HCT116 (cell line): ENCODE results near the gene CLIP4. TPM values are rescaled to one million over a fixed set of nuclear protein-coding genes. Genes with fewer than 3 reads are reported as not detected.

Experiments used
- ATAC-seq: fragments of 200-7000 bp; cut with Tn5 transposase; 2 replicates; pipeline ENCODE4 v1.9.1; 2020; ENCODE audit warnings: mild to moderate bottlenecking, moderate library complexity
- BruUV-seq: library from RNA; stranded (reverse); fragments of 400-500 nt; replicated peaks from 2 replicates; lab custom pipeline; 2021; lab: Mats Ljungman, UMichigan
- CTCF ChIA-PET: fragments of 300-600 bp; sonication (Branson Sonifier 250); formaldehyde crosslinking; loops from one replicate; lab custom pipeline; 2021; ENCODE audit warnings: antibody characterized with exemption; lab: Charles Lee
- POLR2A ChIA-PET: fragments of 300-600, 350-600 bp; sonication (Branson Sonifier 250); formaldehyde crosslinking; loops from one replicate; lab custom pipeline; 2021; ENCODE audit warnings: antibody characterized with exemption; lab: Charles Lee
- RAD21 ChIA-PET, 2 experiments: fragments of 300-600 bp; sonication (Branson Sonifier 250); formaldehyde crosslinking; loops; one replicate each; lab custom pipeline; 2023; ENCODE audit warnings: low total read pairs in 2 of 2; ENCODE audit not compliant: uncharacterized antibody in 2 of 2, unreplicated experiment in 2 of 2, low non-redundant PET in 1 of 2; lab: Charles Lee
- DNase-seq: peaks from one replicate; pipeline ENCODE4 v3.0.0-alpha.2; 2010; ENCODE audit warnings: low read depth, low spot score
- H2AFZ ChIP-seq: fragments of 200-600 bp; shearing (Covaris generic), sonication (generic); 2 replicates; pipeline ENCODE4 v1.6.1; 2017; ENCODE audit warnings: low read depth, mixed run types, mixed read lengths, antibody characterized with exemption, low read length; ENCODE audit not compliant: poor library complexity, severe bottlenecking
- H3K27ac ChIP-seq: 2 replicates; pipeline ENCODE4 v1.5.1; 2012; ENCODE audit warnings: low read depth, low read length
- H3K27me3 ChIP-seq: fragments of 200-600 bp; sonication (generic); 2 replicates; pipeline ENCODE4 v1.6.1; 2016; ENCODE audit warnings: mixed run types, low read length, mixed read lengths; ENCODE audit not compliant: insufficient read depth
- H3K36me3 ChIP-seq, 2 experiments: fragments of 200-500 bp in 1 of 2; fragments of 200-600 bp in 1 of 2; sonication (Bioruptor generic) in 1 of 2; sonication (generic) in 1 of 2; 2 replicates each; pipeline versions ENCODE4 v1.5.1 to v1.6.1; 2014 to 2016; ENCODE audit warnings: low read length in 2 of 2, inconsistent platforms in 1 of 2, mixed read lengths in 1 of 2, mixed run types in 1 of 2; ENCODE audit not compliant: insufficient read depth in 2 of 2, control insufficient read depth in 1 of 2
- H3K4me1 ChIP-seq, 2 experiments: fragments of 200-600 bp in 1 of 2; sonication (generic) in 1 of 2; 2 replicates each; pipeline versions ENCODE4 v1.5.1 to v1.6.1; 2012 to 2017; ENCODE audit warnings: low read length in 2 of 2, inconsistent platforms in 1 of 2, mild to moderate bottlenecking in 1 of 2, mixed read lengths in 1 of 2, mixed run types in 1 of 2, moderate library complexity in 1 of 2; ENCODE audit not compliant: insufficient read depth in 2 of 2, control insufficient read depth in 1 of 2
- H3K4me2 ChIP-seq: fragments of 200-600 bp; sonication (generic); 2 replicates; pipeline ENCODE4 v1.6.1; 2017; ENCODE audit warnings: mixed run types, low read length, mixed read lengths
- H3K4me3 ChIP-seq, 2 experiments: fragments of 200-600 bp in 1 of 2; sonication (generic) in 1 of 2; replicated peaks in 1 of 2; 2 replicates each; pipeline ENCODE4 v1.5.1; 2011 to 2016; ENCODE audit warnings: low read length in 2 of 2, control low read depth in 1 of 2, low read depth in 1 of 2, mild to moderate bottlenecking in 1 of 2, mixed read lengths in 1 of 2, mixed run types in 1 of 2
- H3K79me2 ChIP-seq: fragments of 200-600 bp; sonication (generic); 2 replicates; pipeline ENCODE4 v1.6.1; 2017; ENCODE audit warnings: mild to moderate bottlenecking, mixed run types, low read length, moderate library complexity, mixed read lengths; ENCODE audit not compliant: insufficient read depth
- H3K9ac ChIP-seq: fragments of 200-600 bp; sonication (generic); 2 replicates; pipeline ENCODE4 v1.6.1; 2016; ENCODE audit warnings: low read length, mixed read lengths
- H3K9me2 ChIP-seq: fragments of 200-600 bp; sonication (generic), shearing (Covaris generic); 2 replicates; pipeline ENCODE4 v1.6.1; 2017; ENCODE audit warnings: mixed run types, mild to moderate bottlenecking, moderate library complexity; ENCODE audit not compliant: insufficient read depth
- H3K9me3 ChIP-seq, 2 experiments: fragments of 200-500 bp in 1 of 2; fragments of 200-600 bp in 1 of 2; sonication (Bioruptor generic) in 1 of 2; sonication (generic) in 1 of 2; 2 replicates each; pipeline ENCODE4 v1.6.1; 2014 to 2017; ENCODE audit warnings: low read length in 2 of 2, mixed read lengths in 2 of 2, inconsistent platforms in 1 of 2, low read depth in 1 of 2, mild to moderate bottlenecking in 1 of 2, mixed run types in 1 of 2, moderate library complexity in 1 of 2; ENCODE audit not compliant: control insufficient read depth in 1 of 2, insufficient read depth in 1 of 2
- H4K20me1 ChIP-seq: fragments of 200-600 bp; sonication (generic), shearing (Covaris generic); 2 replicates; pipeline ENCODE4 v1.6.1; 2017; ENCODE audit warnings: mixed run types, mild to moderate bottlenecking, moderate library complexity; ENCODE audit not compliant: insufficient read depth
- CBX3 ChIP-seq: IDR thresholded peaks from 2 replicates; pipeline ENCODE4 v1.6.1; 2012; ENCODE audit warnings: low read depth
- CEBPB ChIP-seq: IDR thresholded peaks from 2 replicates; pipeline ENCODE4 v1.6.1; 2012; ENCODE audit warnings: low read depth
- EGR1 ChIP-seq: IDR thresholded peaks from 2 replicates; pipeline ENCODE4 v1.6.1; 2012; ENCODE audit warnings: low read depth
- ELF1 ChIP-seq: IDR thresholded peaks from 2 replicates; pipeline ENCODE4 v1.6.1; 2012; ENCODE audit warnings: low read depth, borderline replicate concordance
- EZH2 ChIP-seq: fragments of 200-600 bp; sonication (generic); IDR thresholded peaks from 2 replicates; pipeline ENCODE4 v1.6.1; 2017; ENCODE audit warnings: antibody characterized with exemption, mixed run types
- EZH2phosphoT487 ChIP-seq: fragments of 200-600 bp; IDR thresholded peaks from 2 replicates; pipeline ENCODE4 v1.6.1; 2018; ENCODE audit warnings: antibody characterized with exemption, borderline replicate concordance
- JUND ChIP-seq: IDR thresholded peaks from 2 replicates; pipeline ENCODE4 v1.6.1; 2012
- POLR2A ChIP-seq: IDR thresholded peaks from 2 replicates; pipeline ENCODE4 v1.7.0; 2011; ENCODE audit warnings: borderline replicate concordance; ENCODE audit not compliant: insufficient read depth, insufficient read length; ENCODE audit errors: extremely low read depth
- POLR2AphosphoS5 ChIP-seq: IDR thresholded peaks from 2 replicates; pipeline ENCODE4 v1.6.1; 2011; ENCODE audit warnings: mild to moderate bottlenecking, low read depth, low read length, moderate library complexity
- RAD21 ChIP-seq: IDR thresholded peaks from 2 replicates; pipeline ENCODE4 v1.6.1; 2012; ENCODE audit warnings: low read depth, mild to moderate bottlenecking
- SIN3A ChIP-seq: IDR thresholded peaks from 2 replicates; pipeline ENCODE4 v1.6.1; 2012; ENCODE audit warnings: low read depth
- SP1 ChIP-seq: IDR thresholded peaks from 2 replicates; pipeline ENCODE4 v1.6.1; 2012; ENCODE audit warnings: low read depth
- SRF ChIP-seq: IDR thresholded peaks from 2 replicates; pipeline ENCODE4 v1.6.1; 2012; ENCODE audit warnings: low read depth
- YY1 ChIP-seq: IDR thresholded peaks from 2 replicates; pipeline ENCODE4 v1.6.1; 2011; ENCODE audit warnings: low read length, low read depth, moderate library complexity, mild to moderate bottlenecking; ENCODE audit not compliant: insufficient replicate concordance; ENCODE audit errors: extremely low read depth
- ZFX ChIP-seq: fragments of 450-650 bp; IDR thresholded peaks from 2 replicates; pipeline ENCODE4 v1.6.1; 2017
- ZNF274 ChIP-seq: fragments of 200-500 bp; sonication (Bioruptor generic); IDR thresholded peaks from 2 replicates; pipeline ENCODE4 v1.6.1; 2014; ENCODE audit warnings: mild to moderate bottlenecking, low read depth, low read length, inconsistent platforms
- intact Hi-C: fragments of 100-400 bp; cut with micrococcal nuclease; formaldehyde crosslinking; loops from 2 replicates; pipeline ENCODE4 v1.10.0; 2022
- total RNA-seq: library from RNA; stranded (reverse); gene quantifications from one replicate; pipeline ENCODE4 v1.2.1, GENCODE V29; 2021; ENCODE audit not compliant: unreplicated experiment
- TF ChIP-seq, protein P1 (sequence below): IDR thresholded peaks from 2 replicates; pipeline ENCODE4 v1.6.1; 2012
- TF ChIP-seq, protein P2 (sequence below), 3 experiments: fragments of 200-600 bp in 1 of 3; sonication (generic) in 1 of 3; IDR thresholded peaks in 2 of 3; conservative IDR thresholded peaks in 1 of 3; 2 replicates each; pipeline ENCODE4 v1.5.1; 2012 to 2017; ENCODE audit warnings: low read depth in 2 of 3, low read length in 2 of 3, antibody characterized with exemption in 1 of 3, borderline replicate concordance in 1 of 3, control low read depth in 1 of 3, mild to moderate bottlenecking in 1 of 3, mixed read lengths in 1 of 3, mixed run types in 1 of 3, moderate library complexity in 1 of 3; ENCODE audit not compliant: insufficient read depth in 1 of 3
- TF ChIP-seq, protein P3 (sequence below): IDR thresholded peaks from 2 replicates; pipeline ENCODE4 v1.6.1; 2011; ENCODE audit warnings: mild to moderate bottlenecking, low read length, moderate library complexity; ENCODE audit not compliant: insufficient replicate concordance; ENCODE audit errors: extremely low read depth
- TF ChIP-seq, protein P4 (sequence below): IDR thresholded peaks from 2 replicates; pipeline ENCODE4 v1.6.1; 2012; ENCODE audit warnings: low read depth
- TF ChIP-seq, protein P5 (sequence below): IDR thresholded peaks from 2 replicates; pipeline ENCODE4 v1.6.1; 2012

Gene CLIP4
- total RNA-seq, 1 experiment from 2014 or later = 27.8 TPM

DNA sequence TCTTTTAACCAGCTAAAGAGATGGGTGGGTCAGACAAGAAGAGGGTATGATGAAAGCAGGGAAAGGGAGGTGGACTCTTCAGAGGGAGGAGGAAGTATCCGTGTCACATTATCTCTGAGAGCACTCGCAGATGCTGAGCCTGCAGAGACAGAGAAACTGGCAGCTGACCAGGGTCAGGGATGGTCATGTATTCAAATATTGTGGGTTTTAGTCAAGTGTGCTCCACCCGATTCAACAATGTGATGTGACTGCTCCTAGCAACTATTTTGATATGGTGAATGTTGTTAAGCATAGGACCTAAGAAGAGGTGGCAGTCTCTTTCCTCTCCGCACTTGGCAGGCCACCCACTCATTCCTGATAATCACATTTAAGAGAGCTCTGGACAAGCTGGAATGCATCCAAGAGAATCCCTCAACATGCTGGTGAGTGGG is 1.3 kb upstream of the CLIP4 start:
- BruUV-seq = no TSS peak
- peak overlapping the region; percentile 69 for H3K9ac ChIP-seq
- DNase-seq = peak; percentile 53
- no peaks in the 10 kb centered on the region for H3K9me3 ChIP-seq
- no peaks in the 10 kb centered on the region for H3K36me3 ChIP-seq
- ATAC-seq = peak; percentile 16; the same call in 1 of the 2 replicates
- H3K4me3 ChIP-seq = peak overlapping the region; percentile 41 to 55; a peak in 3 of 4 replicates
- POLR2A ChIA-PET = interaction anchor here (1.0 to 2.5 kb wide), 4 partner anchors 9 to 21 kb away, joined by 3 to 14 read pairs (median 4); no protein-coding TSS in a partner anchor
- peaks cover 24% of the 10 kb centered on the region for H3K79me2 ChIP-seq
- no peaks in the 10 kb centered on the region for H4K20me1 ChIP-seq
- CTCF ChIA-PET = no interaction called here
- H3K27ac ChIP-seq = peak overlapping the region; percentile 81
- H2AFZ ChIP-seq = peak overlapping the region; percentile 27
- H3K4me1 ChIP-seq = peaks cover 32 to 70% of the 10 kb centered on the region in 2 experiments
- H3K27me3 ChIP-seq = no peaks in the 10 kb centered on the region
- RAD21 ChIA-PET = no interaction called here
- intact Hi-C loops = no loop called here
- H3K4me2 ChIP-seq = peak overlapping the region; percentile 77
- H3K9me2 ChIP-seq = no peaks in the 10 kb centered on the region
- TF ChIP-seq, protein P1, sequence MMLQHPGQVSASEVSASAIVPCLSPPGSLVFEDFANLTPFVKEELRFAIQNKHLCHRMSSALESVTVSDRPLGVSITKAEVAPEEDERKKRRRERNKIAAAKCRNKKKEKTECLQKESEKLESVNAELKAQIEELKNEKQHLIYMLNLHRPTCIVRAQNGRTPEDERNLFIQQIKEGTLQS = no peak
- peak; percentile 65; the same call in 1 of the 2 replicates for TF ChIP-seq EGR1
- no peak for TF ChIP-seq SIN3A
- TF ChIP-seq, protein P2, sequence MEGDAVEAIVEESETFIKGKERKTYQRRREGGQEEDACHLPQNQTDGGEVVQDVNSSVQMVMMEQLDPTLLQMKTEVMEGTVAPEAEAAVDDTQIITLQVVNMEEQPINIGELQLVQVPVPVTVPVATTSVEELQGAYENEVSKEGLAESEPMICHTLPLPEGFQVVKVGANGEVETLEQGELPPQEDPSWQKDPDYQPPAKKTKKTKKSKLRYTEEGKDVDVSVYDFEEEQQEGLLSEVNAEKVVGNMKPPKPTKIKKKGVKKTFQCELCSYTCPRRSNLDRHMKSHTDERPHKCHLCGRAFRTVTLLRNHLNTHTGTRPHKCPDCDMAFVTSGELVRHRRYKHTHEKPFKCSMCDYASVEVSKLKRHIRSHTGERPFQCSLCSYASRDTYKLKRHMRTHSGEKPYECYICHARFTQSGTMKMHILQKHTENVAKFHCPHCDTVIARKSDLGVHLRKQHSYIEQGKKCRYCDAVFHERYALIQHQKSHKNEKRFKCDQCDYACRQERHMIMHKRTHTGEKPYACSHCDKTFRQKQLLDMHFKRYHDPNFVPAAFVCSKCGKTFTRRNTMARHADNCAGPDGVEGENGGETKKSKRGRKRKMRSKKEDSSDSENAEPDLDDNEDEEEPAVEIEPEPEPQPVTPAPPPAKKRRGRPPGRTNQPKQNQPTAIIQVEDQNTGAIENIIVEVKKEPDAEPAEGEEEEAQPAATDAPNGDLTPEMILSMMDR (IDR thresholded peaks at IDR 0.05 in 2 of 3, conservative IDR thresholded peaks at IDR 0.05 in 1 of 3; ENCODE audit: borderline replicate concordance in 1 of 3, insufficient read depth in 1 of 3, low read depth in 2 of 3, low read length in 2 of 3) = no peak
- TF ChIP-seq, protein P3, sequence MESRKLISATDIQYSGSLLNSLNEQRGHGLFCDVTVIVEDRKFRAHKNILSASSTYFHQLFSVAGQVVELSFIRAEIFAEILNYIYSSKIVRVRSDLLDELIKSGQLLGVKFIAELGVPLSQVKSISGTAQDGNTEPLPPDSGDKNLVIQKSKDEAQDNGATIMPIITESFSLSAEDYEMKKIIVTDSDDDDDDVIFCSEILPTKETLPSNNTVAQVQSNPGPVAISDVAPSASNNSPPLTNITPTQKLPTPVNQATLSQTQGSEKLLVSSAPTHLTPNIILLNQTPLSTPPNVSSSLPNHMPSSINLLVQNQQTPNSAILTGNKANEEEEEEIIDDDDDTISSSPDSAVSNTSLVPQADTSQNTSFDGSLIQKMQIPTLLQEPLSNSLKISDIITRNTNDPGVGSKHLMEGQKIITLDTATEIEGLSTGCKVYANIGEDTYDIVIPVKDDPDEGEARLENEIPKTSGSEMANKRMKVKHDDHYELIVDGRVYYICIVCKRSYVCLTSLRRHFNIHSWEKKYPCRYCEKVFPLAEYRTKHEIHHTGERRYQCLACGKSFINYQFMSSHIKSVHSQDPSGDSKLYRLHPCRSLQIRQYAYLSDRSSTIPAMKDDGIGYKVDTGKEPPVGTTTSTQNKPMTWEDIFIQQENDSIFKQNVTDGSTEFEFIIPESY = no peak
- TF ChIP-seq EZH2 = no peak
- TF ChIP-seq, protein P4, sequence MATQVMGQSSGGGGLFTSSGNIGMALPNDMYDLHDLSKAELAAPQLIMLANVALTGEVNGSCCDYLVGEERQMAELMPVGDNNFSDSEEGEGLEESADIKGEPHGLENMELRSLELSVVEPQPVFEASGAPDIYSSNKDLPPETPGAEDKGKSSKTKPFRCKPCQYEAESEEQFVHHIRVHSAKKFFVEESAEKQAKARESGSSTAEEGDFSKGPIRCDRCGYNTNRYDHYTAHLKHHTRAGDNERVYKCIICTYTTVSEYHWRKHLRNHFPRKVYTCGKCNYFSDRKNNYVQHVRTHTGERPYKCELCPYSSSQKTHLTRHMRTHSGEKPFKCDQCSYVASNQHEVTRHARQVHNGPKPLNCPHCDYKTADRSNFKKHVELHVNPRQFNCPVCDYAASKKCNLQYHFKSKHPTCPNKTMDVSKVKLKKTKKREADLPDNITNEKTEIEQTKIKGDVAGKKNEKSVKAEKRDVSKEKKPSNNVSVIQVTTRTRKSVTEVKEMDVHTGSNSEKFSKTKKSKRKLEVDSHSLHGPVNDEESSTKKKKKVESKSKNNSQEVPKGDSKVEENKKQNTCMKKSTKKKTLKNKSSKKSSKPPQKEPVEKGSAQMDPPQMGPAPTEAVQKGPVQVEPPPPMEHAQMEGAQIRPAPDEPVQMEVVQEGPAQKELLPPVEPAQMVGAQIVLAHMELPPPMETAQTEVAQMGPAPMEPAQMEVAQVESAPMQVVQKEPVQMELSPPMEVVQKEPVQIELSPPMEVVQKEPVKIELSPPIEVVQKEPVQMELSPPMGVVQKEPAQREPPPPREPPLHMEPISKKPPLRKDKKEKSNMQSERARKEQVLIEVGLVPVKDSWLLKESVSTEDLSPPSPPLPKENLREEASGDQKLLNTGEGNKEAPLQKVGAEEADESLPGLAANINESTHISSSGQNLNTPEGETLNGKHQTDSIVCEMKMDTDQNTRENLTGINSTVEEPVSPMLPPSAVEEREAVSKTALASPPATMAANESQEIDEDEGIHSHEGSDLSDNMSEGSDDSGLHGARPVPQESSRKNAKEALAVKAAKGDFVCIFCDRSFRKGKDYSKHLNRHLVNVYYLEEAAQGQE = no peak
- TF ChIP-seq ELF1 = no peak
- no peak for TF ChIP-seq ZFX
- TF ChIP-seq EZH2phosphoT487 = no peak
- peak; percentile 58 for TF ChIP-seq POLR2AphosphoS5
- peak; percentile 33; the same call in 1 of the 2 replicates for TF ChIP-seq SP1
- TF ChIP-seq CBX3 = no peak
- TF ChIP-seq, protein P5, sequence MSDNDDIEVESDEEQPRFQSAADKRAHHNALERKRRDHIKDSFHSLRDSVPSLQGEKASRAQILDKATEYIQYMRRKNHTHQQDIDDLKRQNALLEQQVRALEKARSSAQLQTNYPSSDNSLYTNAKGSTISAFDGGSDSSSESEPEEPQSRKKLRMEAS = no peak; the same call in 1 of the 2 replicates
- TF ChIP-seq POLR2A = no peak
- no peak; the same call in 1 of the 2 replicates for TF ChIP-seq CEBPB
- TF ChIP-seq SRF = no peak
- TF ChIP-seq JUND = no peak
- no peak for TF ChIP-seq RAD21
- TF ChIP-seq ZNF274 = no peak
- TF ChIP-seq YY1 = no peak
